A673 (cell line): ENCODE data around the gene SND1.

ENCODE experiments used
- EZH2 ChIP-seq: fragments of 200-600 bp; sonication (generic); IDR thresholded peaks from 2 replicates; pipeline ENCODE4 v1.6.1; 2017; ENCODE audit warnings: borderline replicate concordance, low read depth, mild to moderate bottlenecking, mixed read lengths, antibody characterized with exemption, low read length; ENCODE audit not compliant: poor library complexity, severe bottlenecking
- TF ChIP-seq, protein P1 (sequence below): fragments of 300-800, 200-600 bp; sonication (generic); conservative IDR thresholded peaks from 2 replicates; pipeline ENCODE4 v1.5.1; 2017; ENCODE audit warnings: low read depth, mild to moderate bottlenecking, antibody characterized with exemption, low read length, moderate library complexity, mixed read lengths

DNA sequence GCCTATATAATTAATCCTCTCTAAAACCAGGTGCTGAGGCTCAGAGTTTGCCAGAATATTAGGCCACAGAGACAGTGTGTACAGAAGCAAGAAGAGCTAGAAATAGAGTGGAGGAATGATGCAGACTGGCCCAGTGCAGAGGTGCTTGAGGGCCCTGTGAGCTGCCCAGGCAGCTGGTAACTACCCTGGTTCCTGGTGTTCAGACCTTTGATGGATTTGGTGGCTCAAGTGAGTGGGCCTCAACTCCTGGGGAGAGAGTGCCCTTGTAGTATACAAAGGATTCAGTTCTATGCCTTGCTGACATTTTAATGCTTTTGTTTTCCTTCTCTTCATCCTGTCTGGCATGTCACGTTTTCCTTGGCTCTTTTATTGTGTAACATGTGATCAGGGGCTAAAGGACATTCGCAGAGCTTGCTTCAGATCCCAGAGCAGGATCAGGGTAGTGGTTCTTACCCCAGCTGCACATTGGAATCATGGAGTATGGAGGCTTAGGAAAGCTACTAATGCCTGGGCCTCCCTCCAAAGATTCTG lies 359.2 kb downstream of the SND1 start:
- TF ChIP-seq, protein P1, sequence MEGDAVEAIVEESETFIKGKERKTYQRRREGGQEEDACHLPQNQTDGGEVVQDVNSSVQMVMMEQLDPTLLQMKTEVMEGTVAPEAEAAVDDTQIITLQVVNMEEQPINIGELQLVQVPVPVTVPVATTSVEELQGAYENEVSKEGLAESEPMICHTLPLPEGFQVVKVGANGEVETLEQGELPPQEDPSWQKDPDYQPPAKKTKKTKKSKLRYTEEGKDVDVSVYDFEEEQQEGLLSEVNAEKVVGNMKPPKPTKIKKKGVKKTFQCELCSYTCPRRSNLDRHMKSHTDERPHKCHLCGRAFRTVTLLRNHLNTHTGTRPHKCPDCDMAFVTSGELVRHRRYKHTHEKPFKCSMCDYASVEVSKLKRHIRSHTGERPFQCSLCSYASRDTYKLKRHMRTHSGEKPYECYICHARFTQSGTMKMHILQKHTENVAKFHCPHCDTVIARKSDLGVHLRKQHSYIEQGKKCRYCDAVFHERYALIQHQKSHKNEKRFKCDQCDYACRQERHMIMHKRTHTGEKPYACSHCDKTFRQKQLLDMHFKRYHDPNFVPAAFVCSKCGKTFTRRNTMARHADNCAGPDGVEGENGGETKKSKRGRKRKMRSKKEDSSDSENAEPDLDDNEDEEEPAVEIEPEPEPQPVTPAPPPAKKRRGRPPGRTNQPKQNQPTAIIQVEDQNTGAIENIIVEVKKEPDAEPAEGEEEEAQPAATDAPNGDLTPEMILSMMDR, result no peak
- no peak for TF ChIP-seq EZH2
